SK-N-MC (cell line): Measurements from ENCODE around the gene SH2D3A.

Source experiments
- EZH2 ChIP-seq: fragments of 200-600 bp; sonication (generic); IDR thresholded peaks from one replicate; pipeline ENCODE4 v1.6.1; 2017; ENCODE audit warnings: antibody characterized with exemption
- POLR2AphosphoS5 ChIP-seq: IDR thresholded peaks from 2 replicates; pipeline ENCODE4 v1.6.1; 2012; ENCODE audit warnings: mild to moderate bottlenecking, low read depth, low read length, borderline replicate concordance

DNA sequence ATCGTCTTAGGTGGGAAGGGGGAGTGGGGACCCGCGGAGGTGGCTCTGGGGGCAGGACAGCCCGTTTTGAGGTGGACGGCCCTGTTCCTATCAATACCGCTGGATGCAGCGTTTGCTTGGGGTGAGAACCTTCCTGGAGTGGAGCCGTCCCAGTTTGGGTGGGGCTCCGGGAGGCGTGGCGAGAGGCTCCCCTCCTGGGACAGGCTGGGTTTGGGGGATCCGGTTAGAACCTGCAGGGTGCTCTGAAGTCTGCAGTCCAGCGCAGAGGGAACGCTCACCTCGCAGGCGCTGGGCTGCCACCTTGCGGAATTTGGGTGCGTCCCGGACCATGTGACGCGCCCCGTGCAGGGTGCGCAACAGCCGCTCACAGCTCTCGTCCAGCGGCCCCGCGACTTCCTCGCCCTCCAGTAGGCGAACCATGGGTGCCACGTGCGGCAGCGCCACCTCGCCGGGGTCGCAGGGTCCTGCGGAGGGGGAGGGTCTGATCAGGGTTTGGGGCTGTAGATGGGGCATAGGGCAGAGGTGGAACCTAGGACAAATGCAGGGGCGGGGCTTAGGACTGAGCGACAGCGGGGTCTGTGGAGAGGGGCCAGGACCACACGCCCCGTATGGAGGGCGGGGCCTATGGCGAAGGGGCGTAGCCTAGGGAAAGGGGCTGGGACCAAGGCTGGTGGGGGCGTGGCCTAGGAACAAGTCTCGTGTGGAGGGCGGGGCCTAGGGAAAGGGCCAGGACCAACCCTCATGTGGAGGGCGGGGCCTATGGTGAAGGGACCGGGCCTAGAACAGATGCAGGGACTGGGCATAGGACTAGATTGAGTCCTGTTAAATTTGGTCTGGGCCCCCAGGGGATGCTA is 13.8 kb downstream of the SH2D3A start:
- TF ChIP-seq EZH2 (no peak), POLR2AphosphoS5 (peak; percentile 16; the same call in 1 of the 2 replicates)
